GM21786 (cell line): ENCODE results near the gene GABRD.
"Not testable (repeated sequence)": the region's sequence is repeated elsewhere in the genome, so short reads cannot be mapped to it uniquely, and the experiment has no call there.

Experiments used
- ATAC-seq: cut with Tn5 transposase; IDR thresholded peaks from one replicate; pipeline ENCODE4 v1.9.1; 2021; ENCODE audit not compliant: unreplicated experiment

The GABRD gene, protein sequence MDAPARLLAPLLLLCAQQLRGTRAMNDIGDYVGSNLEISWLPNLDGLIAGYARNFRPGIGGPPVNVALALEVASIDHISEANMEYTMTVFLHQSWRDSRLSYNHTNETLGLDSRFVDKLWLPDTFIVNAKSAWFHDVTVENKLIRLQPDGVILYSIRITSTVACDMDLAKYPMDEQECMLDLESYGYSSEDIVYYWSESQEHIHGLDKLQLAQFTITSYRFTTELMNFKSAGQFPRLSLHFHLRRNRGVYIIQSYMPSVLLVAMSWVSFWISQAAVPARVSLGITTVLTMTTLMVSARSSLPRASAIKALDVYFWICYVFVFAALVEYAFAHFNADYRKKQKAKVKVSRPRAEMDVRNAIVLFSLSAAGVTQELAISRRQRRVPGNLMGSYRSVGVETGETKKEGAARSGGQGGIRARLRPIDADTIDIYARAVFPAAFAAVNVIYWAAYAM

DNA sequence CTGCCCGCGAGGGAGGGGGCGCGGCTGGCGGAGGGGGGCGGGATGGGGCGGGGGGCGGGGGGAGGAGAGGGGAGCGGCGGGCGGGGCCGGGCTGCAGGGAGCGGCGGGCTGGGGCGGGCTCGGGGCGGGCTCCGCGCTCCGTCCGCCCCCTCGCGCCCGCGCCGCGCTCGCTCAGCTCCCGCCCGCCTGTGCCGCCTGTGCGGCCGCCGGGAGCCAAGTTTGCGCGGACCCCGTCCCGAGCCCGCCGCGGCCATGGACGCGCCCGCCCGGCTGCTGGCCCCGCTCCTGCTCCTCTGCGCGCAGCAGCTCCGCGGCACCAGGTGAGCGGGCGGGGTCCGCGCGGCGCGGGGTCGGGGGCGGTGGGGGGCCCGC lies at the start of gene GABRD:
Gene GABRD, plus strand, starts transcription at position 174 of the 372 bp plus-strand sequence. Its CDS starts 79 bp downstream, at position 253.
- ATAC-seq: no peak

DNA sequence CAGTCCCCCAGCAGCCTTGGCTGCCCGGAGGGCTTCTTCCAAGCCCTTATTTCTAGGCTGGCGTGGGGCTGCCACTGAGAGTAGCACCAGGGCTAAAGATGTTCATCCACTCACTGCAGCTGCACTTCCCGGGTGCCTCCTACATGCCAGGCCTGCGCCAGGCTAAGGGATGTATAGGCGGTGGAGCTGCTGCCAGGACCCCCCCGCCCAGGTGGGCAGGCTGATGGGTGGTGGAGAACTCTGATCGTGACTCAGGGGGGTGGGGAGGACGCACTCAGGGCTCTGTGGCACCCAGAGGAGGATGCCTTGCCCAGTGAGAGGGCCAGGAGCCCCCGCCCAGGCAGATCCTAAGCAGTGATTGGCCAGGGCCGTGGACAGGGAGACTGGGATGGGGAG lies 49.6 kb upstream of the GABRD start:
- no peak for ATAC-seq

DNA sequence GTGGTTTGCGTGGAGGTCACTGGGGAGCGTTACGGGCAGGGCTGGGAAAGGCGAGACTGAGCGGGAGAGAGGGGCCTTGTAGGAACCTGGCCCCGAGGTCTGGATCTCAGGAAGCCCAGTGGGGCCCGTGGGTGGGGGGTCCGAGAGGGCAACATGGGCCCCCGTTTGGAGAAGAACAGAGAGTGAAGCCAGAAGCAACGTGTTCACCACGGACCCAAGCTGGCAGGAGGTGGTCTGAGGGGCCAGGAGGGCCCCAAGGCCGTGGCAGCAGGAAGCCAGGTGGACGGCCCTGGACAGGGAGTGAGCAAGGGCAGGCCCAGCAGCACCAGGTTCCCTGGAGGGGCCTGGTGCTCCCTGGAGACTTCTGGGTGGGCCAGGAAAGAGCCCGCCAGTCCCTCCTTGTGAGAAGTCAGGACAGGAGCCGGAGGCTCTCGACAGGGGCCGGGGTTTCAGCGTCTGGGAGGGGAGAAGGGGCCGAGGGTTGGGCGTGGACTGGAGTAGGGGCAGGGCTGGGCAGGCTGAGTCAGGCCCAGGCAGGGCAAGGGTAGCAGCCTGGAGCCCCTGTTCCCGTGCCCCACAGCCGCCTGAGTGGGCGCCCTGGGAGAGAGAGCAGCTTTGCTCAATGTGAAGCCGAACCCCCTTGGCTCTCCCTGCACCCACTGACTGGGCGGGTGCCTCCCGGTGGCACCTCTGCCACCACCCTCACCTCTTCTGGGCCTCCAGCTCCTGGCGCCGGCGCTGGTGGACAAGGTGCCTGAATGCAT lies 49.0 kb upstream of the GABRD start:
- no peak for ATAC-seq

DNA sequence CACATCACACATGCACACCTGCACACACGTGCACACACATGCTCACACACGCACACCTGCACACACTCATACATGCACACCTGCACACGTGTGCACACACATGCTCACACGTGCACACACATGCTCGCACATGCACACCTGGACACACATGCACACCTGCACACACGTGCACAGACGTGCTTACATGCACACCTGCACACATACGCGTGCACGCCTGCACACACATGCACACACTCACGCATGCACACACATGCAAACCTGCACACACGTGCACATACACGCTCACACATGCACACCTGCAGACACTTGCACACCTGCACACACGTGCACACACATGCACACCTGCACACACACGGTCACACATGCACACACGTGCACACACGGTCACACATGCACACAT lies 48.1 kb upstream of the GABRD start:
- ATAC-seq: no peak

DNA sequence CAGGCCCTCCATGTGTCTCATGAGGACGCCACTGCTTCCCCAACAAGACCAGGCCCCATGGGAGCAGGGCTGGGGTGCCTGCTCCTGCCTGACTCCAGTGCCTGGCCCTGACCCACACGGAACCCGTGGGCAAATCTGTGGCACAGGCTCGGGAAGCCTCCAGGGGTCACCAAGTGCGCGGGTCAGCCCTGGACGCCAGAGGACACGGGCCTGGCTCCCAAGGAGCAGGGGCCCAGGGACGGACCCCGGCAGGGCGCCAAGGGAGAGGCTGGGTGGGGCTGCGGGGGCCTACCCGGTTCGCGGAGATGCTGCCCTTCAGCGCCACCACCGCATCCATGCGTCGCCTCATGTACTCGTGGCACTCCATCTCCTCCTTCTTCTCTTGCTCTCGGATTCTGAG lies 47.5 kb upstream of the GABRD start:
- no peak for ATAC-seq

DNA sequence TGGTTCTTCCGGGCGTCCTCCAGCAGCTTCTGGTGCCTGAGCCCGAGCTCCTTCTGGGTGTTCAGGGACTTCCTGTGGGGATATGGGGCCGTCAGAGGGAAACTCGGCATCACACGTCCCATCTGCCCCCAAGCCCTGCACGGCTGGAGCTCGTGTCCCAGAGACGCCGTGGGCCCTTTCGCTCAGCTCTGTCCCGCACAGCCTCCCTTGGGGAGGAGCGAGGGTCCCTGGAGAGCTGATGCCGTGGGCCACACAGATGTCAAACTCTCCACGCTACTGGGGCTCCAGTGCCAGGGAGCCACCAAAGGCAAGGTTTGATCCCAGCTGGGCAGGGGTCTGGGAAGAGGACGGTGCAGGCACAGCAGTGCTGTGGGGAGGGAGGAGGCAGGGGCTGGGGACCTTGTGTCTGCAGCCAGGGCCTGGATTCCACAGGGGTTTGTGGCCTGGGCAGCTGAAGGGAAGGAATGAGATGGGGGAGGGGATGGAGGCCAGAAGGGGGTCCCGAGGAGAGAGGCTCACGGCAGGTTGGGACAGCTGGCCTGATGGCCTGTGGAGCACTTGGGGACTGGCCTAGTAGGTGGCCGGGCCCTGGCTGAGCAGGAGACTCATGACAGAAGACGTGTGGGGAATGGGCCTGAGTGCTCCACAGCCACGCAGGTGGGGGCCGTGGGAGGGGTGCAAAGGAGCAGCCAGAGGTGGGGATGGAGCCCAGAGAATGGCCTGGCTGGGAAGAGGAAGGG lies 46.0 kb upstream of the GABRD start:
- no peak for ATAC-seq

DNA sequence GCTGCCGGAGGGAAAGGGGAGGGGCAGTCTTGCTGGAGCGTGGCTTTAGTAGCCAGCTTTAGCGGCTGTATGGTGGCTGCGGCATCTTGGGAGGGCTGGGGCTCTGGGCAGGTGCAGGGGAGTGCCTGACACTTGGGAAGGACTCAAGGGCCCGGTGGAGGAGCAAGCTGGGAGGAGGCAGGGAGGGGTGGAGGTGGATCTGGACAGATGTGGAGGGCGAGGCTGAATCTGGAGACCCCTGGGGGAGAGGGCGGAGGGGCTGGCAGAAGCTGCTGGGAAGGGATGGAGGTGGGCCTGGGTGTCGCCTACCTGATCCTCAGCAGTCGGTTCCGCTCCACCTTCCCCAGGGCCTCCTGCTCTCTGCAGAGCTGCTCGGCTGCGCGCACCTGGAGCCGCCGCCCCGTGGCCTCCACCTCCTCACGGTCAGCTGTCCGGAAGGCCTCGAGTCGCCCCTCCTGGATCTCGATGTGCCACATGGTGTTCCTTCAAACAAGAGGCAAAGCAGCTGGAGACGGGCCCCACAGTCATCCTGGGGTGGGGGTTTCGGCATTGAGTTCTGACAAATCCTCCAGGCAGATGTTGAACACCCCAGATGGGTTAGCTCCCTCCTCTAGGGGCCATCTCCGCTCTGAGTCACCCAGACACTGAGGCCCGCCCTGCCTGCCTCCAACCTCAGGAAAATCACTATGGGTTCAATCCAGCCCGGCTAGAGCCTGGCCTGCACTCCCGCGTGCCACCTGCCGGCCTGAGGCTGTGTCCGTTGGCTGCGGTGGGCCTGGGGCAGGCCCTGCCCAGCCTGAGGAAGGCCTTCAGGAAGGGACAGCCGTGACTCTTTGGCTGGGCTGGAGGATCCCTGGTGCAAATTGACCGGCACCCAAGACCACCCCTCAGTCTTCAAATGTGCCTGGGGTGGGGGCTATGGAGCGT lies 45.2 kb upstream of the GABRD start:
- ATAC-seq: no peak

DNA sequence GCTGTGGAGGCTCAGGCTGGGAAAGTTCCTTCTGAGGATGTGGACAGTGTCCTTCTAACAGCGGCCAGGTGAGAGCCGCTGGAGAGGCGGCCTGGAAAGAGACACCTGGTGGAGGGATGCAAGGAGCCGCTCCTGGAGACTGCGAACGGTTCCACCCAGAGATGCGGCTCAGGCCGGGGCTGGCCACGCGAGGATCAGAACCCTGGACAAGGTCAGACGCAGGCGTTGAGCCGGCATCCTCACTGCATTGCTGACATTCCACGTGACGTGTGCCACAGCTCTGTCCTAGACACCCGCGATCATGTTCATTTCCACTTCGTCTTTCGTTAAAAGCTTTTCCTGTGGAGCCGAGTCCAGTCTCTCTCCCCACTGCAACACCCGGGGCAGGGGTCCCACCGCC lies 44.3 kb upstream of the GABRD start:
- no peak for ATAC-seq

DNA sequence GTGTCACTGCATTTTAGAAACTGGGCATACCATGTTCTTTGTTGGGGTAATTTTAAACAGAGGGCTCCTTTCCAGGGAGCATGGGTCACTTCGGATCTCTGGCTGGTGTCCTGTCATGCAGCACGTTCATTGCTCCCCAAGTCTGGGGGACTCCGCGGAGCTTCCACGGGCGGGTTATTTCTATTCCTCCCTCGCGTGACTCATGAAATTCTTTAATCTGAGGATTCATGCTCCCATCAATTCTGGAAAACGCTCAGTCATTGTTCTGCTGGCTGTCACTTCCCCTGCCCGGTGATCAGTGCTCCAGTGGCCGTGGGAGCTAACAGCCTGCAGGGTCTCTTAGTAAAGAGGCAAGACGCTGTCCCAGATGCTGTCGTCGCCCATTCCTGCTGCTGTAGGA lies 43.6 kb upstream of the GABRD start:
- ATAC-seq: no peak

DNA sequence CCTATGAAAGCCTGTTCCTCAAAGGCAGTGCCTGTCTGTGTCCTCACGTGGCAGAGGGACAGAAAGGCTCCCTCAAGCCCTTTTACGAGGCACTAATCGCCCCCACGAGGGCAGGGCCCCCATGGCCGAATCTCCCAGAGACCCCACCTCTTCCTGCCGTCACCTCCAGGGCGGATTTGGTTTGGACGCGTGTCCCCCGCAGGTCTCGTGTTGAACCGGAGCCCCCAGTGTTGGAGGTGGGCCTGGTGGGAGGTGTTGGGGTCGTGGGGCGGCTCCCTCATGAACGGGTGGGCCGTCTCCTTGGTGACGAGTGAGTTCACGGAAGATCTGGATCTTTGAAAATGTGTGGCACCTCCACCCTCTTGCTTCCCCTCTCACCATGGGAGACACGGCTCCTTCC lies 43.1 kb upstream of the GABRD start:
- no peak for ATAC-seq

DNA sequence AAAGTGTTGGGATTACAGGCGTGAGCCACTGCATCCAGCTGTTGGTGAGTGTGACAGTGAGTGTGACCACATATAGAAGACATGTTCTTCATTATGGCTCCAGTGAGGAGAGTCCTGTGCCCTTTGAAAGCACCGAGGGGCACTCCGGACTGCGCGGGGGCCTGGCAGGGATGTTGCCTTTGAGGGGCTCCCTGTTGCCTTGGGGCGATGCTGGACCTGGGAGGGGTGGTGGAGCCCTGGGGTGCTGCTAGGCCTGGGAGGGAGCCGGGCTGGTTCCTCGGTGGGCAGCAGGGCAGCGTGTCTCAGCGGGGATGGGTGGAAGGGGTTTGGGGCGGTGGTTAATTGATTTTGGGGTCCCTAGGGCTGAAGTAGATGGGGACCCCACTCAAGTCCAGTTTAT lies 41.0 kb upstream of the GABRD start:
- no peak for ATAC-seq

DNA sequence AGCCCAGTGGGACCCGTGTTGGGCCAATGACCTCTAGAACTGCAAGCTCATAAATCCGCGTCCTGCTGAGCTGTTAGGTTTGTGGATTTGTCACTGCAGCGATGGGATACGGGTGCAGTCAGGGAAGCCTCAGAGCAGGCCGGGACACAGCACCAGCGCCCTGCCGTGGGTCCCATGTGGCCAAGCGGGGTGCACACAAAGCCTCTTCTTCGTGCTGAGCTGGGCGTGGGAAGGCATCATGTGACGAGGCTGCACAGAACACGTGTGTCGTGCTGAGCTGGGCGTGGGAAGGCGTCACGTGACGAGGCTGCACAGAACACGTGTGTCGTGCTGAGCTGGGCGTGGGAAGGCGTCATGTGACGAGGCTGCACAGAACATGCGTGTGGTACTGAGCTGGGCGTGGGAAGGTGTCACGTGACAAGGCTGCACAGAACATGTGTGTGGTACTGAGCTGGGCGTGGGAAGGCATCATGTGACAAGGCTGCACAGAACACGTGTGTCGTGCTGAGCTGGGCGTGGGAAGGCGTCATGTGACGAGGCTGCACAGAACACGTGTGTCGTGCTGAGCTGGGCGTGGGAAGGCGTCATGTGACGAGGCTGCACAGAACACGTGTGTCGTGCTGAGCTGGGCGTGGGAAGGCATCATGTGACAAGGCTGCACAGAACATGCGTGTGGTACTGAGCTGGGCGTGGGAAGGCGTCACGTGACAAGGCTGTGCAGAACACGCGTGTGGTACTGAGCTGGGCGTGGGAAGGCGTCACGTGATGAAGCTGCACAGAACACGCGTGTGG lies 40.3 kb upstream of the GABRD start:
- not testable (repeated sequence) for ATAC-seq

DNA sequence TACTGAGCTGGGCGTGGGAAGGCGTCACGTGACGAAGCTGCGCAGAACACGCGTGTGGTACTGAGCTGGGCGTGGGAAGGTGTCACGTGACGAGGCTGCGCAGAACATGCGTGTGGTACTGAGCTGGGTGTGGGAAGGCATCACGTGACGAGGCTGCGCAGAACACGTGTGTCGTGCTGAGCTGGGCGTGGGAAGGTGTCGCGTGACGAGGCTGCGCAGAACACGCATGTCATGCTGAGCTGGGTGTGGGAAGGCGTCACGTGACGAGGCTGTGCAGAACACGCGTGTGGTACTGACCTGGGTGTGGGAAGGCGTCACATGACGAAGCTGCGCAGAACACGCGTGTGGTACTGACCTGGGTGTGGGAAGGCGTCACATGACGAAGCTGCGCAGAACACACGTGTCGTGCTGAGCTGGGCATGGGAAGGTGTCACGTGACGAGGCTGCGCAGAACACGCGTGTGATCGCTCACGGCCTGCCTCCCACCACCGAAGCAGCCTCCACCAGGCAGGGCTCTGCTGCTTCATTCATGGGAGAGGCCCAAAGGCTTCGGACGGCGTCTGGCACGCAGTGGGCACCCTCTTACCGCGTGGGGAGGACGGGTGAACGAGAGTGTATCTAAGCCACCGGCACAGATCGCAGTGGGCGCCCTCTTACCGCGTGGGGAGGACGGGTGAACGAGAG lies 39.5 kb upstream of the GABRD start:
- ATAC-seq: no peak

DNA sequence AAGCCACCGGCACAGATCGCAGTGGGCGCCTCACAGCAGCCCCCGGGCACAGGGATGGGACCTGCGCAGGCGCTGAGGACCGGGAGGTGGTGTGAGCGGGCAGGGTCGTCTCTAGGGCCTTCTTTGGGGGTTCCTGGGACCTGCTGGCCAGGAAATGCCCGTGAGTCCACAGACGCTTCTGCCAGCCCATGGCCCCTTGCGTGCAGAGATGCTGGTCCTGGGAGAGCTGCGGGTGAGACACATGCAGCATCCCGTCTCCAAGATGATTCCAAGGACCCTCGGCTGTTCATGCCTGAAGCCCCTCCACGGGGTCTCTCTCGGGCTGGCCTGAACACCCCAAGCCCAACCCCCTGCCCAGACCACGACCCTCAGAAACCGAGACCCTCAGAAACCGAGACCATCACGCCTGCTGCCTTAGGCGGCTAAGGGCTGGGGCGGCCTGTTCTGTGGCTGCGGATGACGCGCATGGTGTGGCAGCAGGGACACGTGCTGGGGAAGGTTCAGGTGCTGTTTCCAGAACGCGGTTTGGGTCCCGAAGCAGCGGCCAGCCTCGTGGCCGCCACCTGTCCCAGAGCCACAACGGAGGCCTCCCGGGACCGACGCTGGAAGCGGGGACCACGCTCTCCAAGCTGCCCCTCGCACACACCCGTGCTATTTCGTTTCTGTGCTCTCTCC lies 38.5 kb upstream of the GABRD start:
- ATAC-seq: no peak

DNA sequence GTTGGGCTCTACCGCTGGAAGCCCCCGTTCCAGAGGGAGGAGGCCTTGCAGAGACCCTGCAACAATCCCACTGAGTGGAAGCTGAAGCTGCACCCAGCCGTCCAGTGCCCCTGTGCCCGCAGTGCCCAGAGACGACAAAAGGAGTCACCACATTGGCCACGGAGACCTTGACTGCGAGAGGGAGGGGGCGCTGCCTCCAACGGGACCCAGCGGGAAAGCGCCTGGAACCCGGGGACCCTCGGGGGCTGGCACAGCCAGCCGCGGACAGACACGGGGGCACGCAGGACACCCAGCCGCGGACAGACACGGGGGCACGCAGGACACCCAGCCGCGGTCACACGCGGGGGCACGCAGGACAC lies 38.0 kb upstream of the GABRD start:
- no peak for ATAC-seq

DNA sequence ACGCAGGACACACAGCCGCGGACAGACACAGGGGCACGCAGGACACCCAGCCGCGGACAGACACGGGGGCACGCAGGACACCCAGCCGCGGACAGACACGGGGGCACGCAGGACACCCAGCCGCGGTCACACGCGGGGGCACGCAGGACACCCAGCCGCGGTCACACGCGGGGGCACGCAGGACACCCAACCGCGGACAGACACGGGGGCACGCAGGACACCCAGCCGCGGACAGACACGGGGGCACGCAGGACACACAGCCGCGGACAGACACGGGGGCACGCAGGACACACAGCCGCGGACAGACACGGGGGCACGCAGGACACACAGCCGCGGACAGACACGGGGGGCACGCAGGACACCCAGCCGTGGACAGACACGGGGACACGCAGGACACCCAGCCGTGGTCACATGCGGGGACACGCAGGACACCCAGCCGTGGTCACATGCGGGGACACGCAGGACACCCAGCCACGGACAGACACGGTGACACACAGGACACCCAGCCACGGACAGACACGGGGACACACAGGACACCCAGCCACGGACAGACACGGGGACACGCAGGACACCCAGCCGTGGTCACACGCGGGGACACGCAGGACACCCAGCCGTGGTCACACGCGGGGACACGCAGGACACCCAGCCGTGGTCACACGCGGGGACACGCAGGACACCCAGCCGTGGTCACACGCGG lies 37.4 kb upstream of the GABRD start:
- not testable (repeated sequence) for ATAC-seq

DNA sequence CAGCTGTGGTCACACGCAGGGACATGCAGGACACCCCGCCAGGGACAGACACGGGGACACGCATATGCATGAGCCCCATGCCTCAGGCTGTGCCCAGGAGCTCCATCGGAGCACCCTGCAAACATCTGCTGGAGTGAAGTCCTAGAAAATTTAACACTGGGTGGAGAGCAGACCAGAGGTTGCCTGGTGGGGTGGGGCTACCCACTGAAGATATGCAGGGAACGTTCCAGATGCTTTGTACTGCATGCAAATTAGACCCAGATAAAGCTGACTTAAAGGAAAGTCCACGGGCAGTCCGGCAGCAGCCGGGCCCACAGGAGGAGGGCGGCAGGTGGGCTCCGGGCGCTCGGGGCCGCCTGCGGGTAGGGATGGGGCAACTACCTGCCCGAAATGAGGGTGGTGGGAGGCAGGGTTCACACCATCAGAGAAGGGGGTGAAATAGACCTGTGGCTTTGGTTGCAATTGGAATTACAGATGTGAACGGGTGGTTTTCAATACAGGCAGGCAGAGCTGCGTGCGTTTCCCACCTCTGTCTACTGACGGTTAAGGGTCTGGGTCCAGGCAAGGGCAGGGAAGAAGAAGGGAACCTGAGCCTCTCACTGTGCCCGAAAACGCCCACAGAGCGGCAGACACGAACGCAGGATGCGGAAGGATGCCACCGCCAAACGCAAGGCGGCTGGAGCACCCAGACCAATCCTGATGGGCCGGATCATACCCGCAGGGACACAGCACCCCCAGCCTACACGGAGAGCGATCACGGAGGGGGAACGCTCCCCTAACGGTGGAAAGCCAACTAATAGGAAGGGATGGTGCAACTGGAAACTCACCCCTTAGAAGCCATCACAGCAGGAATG lies 36.5 kb upstream of the GABRD start:
- ATAC-seq: no peak
